ENCODE results near the gene SLC22A1.
"Not testable (repeated sequence)": the region's sequence is repeated elsewhere in the genome, so short reads cannot be mapped to it uniquely, and the experiment has no call there.

The SLC22A1 gene

DNA sequence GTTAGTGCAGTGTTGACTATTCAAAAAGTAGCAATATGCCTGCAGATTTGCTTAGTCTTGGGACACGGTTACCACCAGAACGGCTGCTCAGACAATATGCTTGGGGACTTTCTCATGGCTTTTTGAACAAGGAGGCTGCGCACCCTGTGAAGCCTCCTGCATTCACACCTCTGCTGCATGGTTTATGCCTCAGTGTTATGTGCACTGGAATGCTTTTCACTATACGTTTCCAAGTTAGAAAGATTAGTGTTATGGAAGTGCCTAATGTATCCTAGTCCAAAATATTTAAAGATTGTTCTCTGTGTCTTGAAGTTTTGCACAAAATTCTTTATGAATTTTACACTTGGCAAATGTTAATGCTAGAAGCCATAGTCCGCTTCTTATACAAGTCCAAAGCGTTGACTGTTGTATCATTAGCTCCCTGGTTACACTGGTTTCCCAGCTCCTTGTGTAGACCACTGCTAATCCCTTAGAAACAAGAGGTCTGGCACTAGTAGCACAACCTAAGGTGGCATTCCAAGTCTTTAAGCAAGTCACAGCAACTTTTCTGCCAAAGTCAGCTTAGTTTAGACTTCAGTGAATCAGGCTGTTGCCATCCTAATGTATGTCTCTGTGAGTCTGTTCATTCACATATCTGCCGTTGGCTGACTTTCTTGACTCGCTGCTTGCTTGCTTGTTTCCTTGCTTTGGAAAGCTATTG, 26.3 kb upstream of the SLC22A1 start:
- no peak for DNase-seq

DNA sequence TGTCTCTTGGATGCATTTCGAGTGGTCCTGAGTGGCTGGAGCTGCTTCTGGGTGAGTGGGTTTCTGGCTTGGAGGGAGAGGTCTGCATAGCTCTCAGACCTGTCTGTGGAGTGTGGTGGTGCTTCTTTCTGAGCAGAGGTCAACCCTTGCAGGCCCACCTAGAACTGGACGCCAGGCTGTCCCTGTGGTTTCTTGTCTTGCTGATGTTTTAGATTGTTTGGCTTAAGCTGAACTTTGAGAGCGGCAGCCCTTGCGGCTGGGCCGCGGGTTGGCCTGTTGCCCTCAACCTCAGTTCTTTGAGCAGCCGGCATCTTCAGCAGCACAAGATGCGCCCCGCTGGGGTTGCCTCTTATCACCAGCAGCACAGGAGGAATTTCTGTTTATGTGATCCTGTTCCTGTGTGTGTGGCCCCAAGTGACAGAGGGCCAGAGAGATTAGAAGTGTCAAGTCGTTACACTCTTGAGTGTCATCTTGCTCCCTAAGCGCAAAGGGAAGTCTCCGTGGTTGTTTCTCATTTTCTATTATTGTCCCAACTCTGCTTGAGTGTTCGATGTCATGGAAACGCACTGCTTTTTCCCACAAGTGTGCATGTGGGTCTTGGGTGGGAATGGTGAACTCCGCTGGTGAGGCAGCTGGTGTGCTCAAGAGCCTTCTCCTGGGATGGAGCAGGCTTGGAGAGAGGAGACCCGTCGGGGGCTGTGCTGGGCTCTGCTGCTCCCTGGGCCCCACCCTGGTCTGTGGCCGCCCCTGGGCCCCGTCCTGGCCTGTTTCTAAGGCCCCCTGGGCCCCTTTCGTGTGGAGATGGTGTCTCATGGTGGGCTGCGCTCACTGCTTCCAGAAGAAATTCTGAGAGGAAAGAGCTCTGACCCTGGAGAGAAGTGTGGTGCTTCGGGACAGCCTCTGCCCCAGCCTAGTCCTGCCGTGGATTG, 20.1 kb upstream of the SLC22A1 start:
- no peak for DNase-seq

DNA sequence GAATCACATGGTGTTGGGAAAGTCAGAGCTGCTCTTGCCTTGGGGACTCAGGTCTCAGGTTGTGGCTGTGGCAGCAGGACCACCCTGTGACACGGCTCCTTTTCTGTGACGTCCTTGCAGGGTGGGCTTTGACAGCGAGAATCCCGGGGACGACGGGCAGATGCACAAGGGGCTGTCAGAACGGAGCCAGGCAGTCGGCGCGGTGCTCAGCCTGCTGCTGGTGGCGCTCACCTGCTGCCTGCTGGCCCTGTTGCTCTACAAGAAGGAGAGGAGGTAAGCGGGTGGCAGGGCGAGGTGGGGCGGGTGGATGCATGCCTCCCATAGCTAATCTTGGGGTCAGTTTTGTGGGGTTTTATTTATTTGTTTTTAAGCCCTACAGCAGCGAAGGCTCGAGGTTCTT, 19.2 kb upstream of the SLC22A1 start:
- no peak for DNase-seq

DNA sequence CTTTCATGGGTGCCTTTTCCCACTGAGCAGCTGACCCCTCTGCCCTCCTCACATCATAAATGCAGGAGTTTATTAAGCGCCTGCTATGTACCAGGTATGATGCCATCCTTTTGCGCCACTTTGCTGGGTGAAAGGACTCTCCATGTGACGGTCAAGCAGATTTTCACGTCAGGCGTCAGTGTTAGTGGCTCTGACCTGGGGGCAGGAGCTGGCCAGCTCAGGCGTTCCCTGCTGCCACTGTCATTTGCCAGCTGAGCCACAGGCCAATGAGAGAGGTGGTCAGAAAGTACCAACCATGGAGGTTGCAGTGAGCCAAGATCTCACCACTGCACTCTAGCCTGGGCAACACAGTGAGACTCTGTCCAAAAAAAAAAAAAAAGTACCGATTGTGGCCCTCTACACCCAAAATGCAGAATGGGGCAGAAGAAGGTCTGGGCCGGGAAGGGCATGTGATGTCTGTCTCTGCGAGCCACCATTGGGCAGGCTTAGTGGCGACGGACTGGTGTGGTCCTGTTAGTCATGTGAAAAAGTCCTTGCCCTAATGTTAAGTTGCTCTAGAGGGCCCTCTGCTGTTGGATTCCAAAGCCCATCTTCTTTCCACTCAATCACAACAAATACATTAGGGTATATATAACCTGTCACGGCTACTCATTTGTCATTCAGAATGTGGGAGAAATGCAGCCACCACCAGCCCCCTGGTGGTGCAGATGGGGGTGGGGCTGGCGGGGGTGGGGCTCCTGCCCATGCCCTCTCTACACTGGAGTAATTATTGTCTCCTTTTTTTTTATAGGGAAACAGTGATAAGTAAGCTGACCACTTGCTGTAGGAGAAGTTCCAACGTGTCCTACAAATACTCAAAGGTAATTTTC, 18.4 kb upstream of the SLC22A1 start:
- peak; percentile 34 to 63 for DNase-seq

DNA sequence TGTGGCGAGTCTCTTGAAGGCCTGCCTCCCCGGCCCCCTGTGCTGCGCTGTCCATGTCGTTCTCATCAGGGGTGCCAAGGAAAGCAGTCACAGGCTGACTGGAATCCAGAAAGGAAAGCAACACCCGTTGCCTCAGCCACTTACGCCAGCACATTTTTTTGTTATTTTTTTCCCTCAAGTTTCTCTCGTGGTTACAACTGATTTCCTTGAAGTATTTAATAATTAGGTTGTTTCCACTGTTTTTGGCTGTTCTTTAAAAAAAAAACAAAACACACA, 17.9 kb upstream of the SLC22A1 start:
- no peak for DNase-seq

DNA sequence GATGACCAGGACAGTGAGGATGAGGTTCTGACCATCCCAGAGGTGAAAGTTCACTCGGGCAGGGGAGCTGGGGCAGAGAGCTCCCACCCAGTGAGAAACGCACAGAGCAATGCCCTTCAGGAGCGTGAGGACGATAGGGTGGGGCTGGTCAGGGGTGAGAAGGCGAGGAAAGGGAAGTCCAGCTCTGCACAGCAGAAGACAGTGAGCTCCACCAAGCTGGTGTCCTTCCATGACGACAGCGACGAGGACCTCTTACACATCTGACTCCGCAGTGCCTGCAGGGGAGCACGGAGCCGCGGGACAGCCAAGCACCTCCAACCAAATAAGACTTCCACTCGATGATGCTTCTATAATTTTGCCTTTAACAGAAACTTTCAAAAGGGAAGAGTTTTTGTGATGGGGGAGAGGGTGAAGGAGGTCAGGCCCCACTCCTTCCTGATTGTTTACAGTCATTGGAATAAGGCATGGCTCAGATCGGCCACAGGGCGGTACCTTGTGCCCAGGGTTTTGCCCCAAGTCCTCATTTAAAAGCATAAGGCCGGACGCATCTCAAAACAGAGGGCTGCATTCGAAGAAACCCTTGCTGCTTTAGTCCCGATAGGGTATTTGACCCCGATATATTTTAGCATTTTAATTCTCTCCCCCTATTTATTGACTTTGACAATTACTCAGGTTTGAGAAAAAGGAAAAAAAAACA, 16.6 kb upstream of the SLC22A1 start:
- DNase-seq: no peak

DNA sequence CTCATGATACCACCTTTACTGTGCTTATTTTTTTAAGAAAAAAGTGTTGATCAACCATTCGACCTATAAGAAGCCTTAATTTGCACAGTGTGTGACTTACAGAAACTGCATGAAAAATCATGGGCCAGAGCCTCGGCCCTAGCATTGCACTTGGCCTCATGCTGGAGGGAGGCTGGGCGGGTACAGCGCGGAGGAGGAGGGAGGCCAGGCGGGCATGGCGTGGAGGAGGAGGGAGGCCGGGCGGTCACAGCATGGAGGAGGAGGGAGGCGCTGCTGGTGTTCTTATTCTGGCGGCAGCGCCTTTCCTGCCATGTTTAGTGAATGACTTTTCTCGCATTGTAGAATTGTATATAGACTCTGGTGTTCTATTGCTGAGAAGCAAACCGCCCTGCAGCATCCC, 15.6 kb upstream of the SLC22A1 start:
- DNase-seq: no peak

DNA sequence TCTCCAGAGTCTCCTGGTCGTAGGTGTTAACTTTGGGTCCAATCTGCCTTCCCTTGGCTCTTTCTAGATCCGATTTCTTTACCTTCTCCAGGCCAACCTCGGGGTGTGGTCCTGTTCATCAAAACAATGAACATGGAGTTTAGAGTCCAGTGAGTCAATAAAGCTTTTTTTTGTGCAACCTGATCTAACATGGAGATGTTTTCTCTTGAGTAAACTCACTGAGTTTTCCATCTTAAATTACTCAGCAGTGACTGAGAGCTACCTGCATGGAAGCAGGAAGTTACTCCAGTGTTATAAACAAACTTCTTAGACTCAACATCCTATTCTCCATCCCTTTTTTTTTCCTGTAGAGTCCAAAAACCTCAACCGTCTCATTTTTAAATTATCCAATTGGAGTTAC, 14.9 kb upstream of the SLC22A1 start:
- no peak for DNase-seq

DNA sequence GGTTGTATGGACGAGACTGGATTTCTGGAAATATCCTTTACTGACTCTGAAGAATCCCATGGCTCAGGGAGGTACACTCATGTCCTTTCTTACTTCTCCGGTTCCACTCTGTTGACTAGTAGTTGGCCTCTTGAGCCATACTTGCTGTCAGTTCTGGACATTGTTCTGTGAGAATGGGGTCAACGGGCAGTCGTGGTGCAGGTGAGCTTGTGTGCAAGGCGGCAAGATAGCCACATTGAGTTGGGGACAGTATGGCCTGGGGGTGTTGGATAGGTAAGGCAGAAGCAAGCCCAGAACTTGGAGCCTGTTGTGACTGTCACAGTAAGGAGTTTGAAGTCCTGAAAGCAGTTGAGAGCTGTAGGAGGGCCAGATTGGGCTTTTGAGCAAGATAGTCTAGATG, 13.5 kb upstream of the SLC22A1 start:
- no peak for DNase-seq

DNA sequence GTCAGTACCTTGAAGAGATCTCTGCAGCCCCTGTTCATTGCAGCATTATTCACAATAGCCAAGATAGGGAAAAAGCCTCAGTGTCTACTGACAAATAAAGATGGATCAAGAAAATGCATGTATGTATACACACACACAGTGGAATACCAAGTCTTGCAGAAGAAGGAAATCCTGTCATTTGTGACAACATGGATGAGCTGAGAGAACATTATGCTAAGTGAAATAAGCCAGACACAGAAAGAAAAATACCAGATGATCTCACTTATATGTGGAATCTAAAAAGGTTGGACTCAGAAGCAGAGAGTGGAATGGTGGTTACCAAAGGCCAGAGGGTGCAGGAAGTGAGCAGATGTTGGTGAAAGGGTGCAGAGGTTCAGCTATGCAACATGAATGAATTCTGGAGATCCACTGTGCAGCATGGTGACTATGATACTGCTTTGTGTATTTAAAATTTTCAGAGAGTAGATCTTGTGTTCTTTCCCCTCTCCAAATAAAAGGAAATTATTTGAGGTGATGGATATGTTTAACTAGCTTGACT, 11.0 kb upstream of the SLC22A1 start:
- no peak for DNase-seq

DNA sequence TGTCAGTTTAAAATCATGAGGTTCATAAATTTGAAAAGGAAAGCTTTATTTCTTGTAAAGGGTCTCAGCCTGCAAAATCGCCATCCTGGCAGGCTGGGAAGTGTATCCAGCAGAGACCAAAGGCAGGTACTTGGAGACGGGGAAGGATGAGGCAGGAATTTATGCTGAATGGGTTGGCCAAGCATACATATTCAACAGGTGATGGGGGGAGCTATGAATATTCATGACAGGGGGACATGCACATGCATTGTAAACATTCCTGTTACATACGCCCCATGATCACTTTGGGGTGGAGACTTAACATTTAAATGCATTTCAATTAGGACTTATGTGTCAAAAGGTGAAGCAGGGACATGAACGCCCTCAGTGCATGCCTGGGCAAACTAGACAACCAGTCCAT, 9.8 kb upstream of the SLC22A1 start:
- DNase-seq: no peak

DNA sequence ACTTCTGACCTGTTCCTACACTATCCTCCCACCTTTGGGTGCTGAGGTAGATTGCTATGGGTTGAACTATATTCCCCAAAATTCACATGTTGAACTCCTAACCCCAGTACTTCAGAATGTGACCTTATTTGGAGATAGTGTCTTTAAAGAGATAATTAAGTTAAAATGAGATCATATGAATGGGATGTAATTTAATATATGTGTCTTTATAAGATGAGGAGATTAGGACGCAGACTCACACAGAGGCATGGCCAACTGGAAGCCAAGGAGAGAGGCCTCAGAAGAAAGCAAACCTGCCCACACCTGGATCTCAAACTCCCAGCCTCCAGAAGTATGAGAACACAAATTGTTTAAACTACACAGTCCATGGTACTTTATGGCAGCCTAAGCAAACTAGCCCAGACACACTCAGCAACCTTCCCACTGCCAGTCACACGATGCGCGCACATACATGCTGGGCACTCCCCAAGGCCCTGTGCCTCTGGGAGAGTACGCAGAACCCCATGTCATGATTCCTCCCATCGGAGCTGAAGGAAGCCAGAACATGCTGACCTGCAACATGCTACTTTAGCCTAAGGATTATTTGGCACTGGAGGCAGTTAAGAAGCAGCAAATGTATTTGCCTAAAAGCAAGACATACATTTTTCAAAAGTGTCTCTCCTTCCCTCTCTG, 8.9 kb upstream of the SLC22A1 start:
- no peak for DNase-seq

DNA sequence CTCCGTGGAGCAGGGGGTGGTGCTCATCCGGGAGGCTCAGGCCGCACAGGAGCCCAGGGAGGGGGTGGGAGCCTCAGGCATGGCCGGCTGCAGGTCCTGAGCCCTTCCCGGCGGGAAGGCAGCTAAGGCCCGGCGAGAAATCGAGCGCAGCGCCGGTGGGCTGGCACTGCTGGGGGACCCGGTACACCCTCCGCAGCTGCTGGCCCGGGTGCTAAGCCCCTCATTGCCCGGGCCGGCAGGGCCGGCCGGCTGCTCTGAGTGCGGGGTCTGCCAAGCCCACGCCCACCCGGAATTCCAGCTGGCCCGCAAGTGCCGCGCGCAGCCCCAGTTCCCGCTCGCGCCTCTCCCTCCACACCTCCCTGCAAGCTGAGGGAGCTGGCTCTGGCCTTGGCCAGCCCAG, 7.1 kb upstream of the SLC22A1 start:
- not testable (repeated sequence) for DNase-seq

DNA sequence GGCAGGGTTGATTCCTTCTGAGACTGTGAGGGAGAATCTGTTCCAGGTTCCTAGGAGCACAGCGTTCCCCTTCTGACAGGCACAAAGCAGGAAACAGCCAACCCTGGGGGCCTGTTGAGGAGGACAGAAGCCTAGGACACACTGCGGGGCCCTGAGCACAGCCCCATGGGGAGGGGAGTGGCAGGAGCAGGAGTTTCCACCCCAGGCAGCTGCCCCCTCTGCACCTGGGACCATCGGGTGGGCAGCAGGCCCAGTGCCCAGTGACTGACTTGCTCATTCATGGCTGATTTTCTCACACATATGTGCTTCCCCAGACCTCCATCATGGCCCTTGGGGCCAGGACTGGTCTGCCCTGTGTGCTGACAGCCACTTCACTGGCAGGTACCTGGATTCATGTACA, 6.2 kb upstream of the SLC22A1 start:
- DNase-seq: no peak

DNA sequence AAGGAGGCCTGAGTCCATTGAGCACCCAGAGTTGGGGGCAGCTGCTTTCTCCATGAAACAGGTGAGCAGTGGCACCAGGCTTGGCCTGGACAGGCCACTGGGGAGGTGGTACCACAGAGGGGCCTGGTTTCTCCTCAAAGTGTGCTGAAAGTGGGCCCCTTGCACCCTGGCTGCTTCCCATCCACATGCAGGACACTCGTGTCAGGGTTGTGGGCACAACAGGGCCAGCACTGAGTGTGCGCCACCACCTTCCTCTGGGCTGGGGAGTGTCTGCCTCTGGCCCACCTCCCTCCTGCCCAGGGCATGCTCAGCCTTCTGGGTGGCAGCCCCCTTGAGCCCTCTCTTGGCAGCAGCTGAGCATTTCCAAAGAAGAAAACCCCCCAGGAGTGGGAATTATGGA, 5.2 kb upstream of the SLC22A1 start:
- no peak for DNase-seq

DNA sequence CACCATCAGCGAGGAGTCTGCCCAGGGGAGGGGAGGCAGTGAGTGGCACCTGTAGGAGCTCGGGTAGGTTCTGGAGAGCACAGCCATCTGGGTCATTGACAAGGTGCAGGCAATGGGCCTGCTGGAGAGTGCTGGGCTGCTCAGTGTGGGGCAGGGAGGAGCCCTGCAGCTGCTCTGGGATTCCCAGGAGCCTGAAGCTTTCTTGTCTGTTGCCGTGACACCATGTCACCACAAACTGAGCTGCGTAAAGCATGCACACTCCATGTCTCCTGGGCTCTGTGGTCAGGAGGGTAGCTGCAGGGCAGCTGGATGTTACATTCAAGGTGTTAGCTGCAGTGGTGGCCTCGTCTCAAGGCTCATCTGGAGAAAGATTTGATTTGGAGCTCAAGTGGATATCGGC, 4.5 kb upstream of the SLC22A1 start:
- DNase-seq: no peak

DNA sequence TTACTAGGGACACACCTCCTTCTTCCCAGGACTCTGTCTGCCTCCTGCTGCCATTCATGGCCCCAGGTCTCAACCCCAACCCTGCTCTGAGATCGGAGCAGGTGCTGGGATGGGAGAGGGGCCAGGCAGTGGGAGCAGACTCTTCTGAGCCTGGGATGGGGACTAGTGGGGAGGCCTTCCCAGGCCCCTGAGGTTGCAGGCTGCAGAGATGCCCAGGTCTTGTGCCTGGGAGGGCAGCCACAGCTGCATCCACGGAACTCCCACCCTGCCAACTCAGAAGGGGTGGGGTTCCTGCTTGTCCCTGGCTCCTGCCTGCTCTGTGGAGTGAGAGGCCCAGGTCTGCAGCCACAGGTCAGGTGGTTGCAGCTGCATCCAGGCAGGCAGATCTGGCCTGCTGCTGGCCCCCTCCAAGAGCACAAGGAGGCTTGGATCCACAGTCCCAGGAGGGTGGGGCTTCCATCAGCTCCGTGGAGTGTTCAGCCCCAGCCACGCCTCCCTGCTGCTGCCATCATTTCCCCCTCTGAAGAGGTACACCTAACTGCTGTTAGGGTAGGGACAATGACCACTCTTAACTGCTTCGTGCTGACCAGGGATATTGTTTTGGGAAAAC, 2.9 kb upstream of the SLC22A1 start:
- no peak for DNase-seq

DNA sequence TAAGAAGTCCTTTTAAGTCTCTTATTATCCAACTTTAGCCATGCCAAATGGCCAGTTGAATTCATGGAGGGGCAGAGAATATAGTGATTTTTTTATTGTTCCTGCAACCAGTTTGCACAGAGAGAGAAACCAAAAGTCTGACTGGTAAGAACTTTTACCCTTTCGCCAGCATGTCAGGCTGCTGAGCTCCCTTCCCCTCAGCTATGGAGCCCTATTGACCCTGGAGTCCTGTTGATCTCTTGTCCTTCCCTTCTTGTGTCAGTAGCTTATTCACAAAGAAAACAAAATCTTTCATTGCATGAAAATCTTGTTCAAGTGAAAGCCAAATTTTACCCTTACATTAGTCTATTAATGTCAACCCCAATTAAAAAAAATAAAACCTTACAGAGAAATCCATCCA, 1.5 kb upstream of the SLC22A1 start:
- DNase-seq: no peak

DNA sequence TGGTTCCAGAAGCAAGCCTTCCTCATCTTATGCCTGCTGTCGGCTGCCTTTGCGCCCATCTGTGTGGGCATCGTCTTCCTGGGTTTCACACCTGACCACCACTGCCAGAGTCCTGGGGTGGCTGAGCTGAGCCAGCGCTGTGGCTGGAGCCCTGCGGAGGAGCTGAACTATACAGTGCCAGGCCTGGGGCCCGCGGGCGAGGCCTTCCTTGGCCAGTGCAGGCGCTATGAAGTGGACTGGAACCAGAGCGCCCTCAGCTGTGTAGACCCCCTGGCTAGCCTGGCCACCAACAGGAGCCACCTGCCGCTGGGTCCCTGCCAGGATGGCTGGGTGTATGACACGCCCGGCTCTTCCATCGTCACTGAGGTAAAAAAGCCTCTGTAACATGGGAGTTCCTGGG, 366 bp downstream of the SLC22A1 start:
- no peak for DNase-seq

DNA sequence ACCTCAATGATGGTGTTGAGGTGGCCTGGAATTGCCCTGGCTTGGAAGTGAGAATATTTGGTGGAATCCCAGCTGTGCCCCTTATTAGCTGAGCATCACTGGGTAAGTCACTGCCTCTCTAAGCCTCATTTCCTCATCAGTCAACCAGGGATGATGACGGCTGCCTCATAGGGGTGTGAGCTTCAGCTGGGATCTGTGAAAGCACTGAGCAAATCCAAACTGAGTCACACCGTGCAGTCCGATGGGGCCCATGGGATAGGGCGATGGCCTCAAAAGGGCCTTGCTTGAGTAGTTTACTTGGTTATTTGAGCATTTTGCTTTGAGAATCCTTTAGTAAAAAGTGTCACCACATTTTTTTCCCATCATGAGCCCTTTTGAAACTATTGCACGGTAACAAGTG, 1.1 kb downstream of the SLC22A1 start:
- no peak for DNase-seq

DNA sequence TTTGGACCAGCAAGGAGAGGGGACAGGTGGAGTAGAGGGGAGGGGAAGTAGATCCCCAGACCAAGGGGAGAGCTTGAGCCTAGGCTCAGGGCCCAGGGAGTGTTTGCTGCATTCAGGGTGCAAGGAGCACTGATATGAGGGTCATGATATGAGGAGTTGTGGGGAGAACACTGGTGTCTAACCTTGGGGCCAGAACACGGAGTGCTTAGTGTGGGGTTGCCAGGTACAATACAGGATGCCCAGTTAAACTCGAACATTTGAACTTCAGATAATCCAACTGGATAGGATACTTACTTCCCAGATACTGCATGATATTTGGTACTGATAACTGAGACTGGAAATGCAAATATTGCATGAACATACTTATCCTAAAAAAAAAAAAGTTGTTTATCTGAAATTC, 2.4 kb downstream of the SLC22A1 start:
- DNase-seq: no peak

DNA sequence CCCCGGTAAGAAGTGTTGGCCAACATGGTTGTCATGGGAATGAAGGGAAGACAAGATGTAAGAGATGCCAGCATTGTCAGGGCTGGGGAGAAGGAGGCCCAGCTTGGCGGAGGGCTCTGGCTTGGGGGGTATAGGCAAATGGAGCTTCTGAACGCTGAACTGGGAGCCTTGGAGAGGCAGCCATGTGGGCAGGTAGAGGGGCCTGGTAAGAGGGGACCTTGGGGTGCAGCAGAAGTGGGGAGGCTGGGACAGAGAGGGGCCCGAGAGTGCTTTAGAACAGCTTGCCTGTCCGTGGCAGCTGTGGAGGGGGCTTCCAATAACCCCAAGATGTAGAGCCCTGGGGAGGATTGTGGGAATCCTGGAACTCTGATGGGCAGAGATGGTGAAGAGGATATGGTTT, 3.0 kb downstream of the SLC22A1 start:
- no peak for DNase-seq
